ENCODE data around the gene SPOCK3. TPM values are rescaled to one million over a fixed set of nuclear protein-coding genes. Genes with fewer than 3 reads are reported as not detected.
"Not testable (repeated sequence)": the region's sequence is repeated elsewhere in the genome, so short reads cannot be mapped to it uniquely, and the experiment has no call there.

Gene SPOCK3
- total RNA-seq, result not detected

DNA sequence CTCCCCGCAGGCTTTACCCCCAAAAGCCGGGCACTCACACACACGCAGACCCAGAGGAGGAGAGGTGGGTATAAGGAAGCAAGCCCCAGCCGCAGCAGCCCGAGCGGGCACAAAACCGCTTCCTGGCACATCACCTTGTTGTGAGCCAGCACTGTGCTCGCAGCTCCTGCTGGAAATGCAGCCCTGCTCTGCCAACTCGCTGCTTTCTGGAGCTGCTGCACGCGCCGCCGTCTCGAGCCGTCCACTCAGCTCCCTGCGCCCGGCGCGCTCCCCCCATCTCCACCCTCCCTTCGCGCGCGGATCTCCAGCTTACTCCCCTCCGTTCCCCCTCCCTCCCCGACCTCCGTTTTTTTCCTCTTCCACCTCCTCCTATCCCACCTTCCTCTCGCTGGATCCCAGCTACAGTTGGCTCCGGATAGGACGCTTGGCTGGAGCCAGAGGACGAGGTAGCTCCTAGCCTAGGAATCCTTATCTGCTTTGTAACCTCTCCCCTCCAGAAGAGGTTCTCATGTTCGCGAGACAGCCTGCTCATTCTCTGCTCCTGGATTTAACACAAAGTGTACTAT, at the start of gene SPOCK3:
Gene SPOCK3 (minus strand): TSS at position 179 of the 566 bp plus-strand sequence.
- H3K36me3 ChIP-seq, result no peaks in the 10 kb centered on the region
- intact Hi-C loops (cut with DNase I), result no loop called here
- TF ChIP-seq CTCF (IDR thresholded peaks at IDR 0.05), result no peak
- no peaks in the 10 kb centered on the region for H3K27me3 ChIP-seq
- H3K4me1 ChIP-seq, result peaks cover 0 to 7% of the 10 kb centered on the region in 2 donors
- peak in 1 of 2 donors; percentile 58 for DNase-seq (ENCODE audit: low spot score in 2 of 2)
- H3K4me3 ChIP-seq, result peak within 1 kb of the TSS; percentile 47 to 56
- no peaks in the 10 kb centered on the region for H3K9me3 ChIP-seq
- H3K27ac ChIP-seq, result no peak within 1 kb of the TSS

DNA sequence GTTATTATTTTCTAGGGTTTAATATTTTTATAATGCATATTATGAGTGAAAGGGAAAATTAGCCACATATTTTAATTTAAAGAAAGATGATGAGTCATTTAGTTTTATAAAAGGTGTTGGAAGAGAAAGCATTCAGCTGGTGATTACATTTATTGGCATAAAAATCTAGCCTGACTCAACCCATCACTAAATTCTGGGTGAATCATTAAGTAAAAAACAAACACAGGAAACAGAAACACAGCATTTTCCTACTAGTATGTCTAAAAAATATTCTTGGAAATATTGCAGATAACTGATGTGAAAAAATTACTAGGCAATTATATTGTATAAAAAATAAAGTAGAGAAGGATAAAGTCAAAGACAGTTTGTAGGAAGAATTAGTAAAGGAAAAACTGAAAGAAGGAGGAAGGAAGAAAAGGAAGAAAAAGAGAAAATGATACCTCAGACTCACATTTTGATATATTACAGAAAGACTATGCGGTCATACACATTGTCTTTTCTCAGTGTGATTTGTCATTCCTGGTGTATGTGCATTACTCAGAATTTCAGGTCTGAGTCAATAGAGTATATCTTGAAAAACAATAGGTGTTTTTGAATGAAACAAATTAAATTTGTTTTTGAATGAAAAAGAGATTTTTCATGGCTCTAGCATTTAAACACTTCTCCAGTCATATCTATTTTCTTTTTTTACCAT, 48.0 kb upstream of the SPOCK3 start:
- no peak for TF ChIP-seq CTCF (IDR thresholded peaks at IDR 0.05)
- Histone ChIP-seq H3K9me3 (no peaks in the 10 kb centered on the region), H3K27ac (no peak overlapping the region), H3K36me3 (no peaks in the 10 kb centered on the region), H3K4me1 (no peaks in the 10 kb centered on the region), H3K27me3 (no peaks in the 10 kb centered on the region), H3K4me3 (no peak overlapping the region)
- intact Hi-C loops (cut with DNase I), result no loop called here
- DNase-seq (ENCODE audit: low spot score in 2 of 2), result no peak

- H3K4me3 ChIP-seq; H3K27ac ChIP-seq; H3K27me3 ChIP-seq; H3K9me3 ChIP-seq; H3K4me1 ChIP-seq; H3K36me3 ChIP-seq; DNase-seq (ENCODE audit: low spot score in 2 of 2); intact Hi-C loops (cut with DNase I): not testable (repeated sequence)
Measured at GRCh38 chr4:167281545-167281944, 47.3 kb upstream of the SPOCK3 start.

DNA sequence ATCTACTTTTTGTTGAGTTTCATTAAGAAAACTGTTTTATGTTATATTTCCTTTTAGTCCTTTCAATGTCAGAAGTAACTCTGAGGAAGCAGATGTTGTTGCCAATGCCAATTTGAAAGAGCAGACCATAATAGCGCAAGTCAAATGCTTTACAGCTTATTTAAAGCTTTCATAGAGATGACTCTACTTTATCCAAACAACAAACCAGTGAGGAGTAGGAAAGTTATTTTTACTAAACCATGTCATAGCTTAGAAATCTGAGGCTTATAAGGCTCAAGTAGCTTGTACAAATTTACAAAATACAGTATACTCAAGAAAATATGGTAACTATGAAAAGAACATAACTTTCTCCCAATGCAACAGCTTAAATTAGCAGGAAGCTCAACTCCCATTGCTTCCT, 40.1 kb upstream of the SPOCK3 start:
- Histone ChIP-seq H3K27me3 (no peaks in the 10 kb centered on the region), H3K27ac (no peak overlapping the region), H3K4me1 (no peaks in the 10 kb centered on the region), H3K4me3 (no peak overlapping the region), H3K9me3 (no peaks in the 10 kb centered on the region), H3K36me3 (no peaks in the 10 kb centered on the region)
- intact Hi-C loops (cut with DNase I), result no loop called here
- TF ChIP-seq CTCF (IDR thresholded peaks at IDR 0.05), result no peak
- no peak for DNase-seq (ENCODE audit: low spot score in 2 of 2)

- no peaks in the 10 kb centered on the region for H3K27me3 ChIP-seq
- no peaks in the 10 kb centered on the region for H3K4me1 ChIP-seq
- no peak overlapping the region for H3K27ac ChIP-seq
- no peak for TF ChIP-seq CTCF (IDR thresholded peaks at IDR 0.05)
- H3K4me3 ChIP-seq, result no peak overlapping the region
- no peaks in the 10 kb centered on the region for H3K36me3 ChIP-seq
- no peaks in the 10 kb centered on the region for H3K9me3 ChIP-seq
- intact Hi-C loops (cut with DNase I), result no loop called here
- no peak for DNase-seq (ENCODE audit: low spot score in 2 of 2)
Measured at GRCh38 chr4:167265231-167265630, 30.9 kb upstream of the SPOCK3 start.

- TF ChIP-seq CTCF (IDR thresholded peaks at IDR 0.05), result no peak
- no peak for DNase-seq (ENCODE audit: low spot score in 2 of 2)
- no peak overlapping the region for H3K27ac ChIP-seq
- H3K4me1 ChIP-seq, result no peaks in the 10 kb centered on the region
- no peaks in the 10 kb centered on the region for H3K9me3 ChIP-seq
- H3K27me3 ChIP-seq, result no peaks in the 10 kb centered on the region
- intact Hi-C loops (cut with DNase I), result no loop called here
- H3K4me3 ChIP-seq, result no peak overlapping the region
- no peaks in the 10 kb centered on the region for H3K36me3 ChIP-seq
Measured at GRCh38 chr4:167248271-167248670, 14.0 kb upstream of the SPOCK3 start.

All from ascending aorta (tissue), 2 donors.